Endometrium (tissue), 2 donors: Measurements from ENCODE around the gene PLEKHG5.

ENCODE experiments used
- FAIRE-seq: peaks from 2 replicates; lab custom pipeline; 2012; peaks lifted over from hg19 to GRCh38; lab: Jason Lieb, UNC
- donor health status: control.
- donor health status: control.

PLEKHG5 gene

DNA sequence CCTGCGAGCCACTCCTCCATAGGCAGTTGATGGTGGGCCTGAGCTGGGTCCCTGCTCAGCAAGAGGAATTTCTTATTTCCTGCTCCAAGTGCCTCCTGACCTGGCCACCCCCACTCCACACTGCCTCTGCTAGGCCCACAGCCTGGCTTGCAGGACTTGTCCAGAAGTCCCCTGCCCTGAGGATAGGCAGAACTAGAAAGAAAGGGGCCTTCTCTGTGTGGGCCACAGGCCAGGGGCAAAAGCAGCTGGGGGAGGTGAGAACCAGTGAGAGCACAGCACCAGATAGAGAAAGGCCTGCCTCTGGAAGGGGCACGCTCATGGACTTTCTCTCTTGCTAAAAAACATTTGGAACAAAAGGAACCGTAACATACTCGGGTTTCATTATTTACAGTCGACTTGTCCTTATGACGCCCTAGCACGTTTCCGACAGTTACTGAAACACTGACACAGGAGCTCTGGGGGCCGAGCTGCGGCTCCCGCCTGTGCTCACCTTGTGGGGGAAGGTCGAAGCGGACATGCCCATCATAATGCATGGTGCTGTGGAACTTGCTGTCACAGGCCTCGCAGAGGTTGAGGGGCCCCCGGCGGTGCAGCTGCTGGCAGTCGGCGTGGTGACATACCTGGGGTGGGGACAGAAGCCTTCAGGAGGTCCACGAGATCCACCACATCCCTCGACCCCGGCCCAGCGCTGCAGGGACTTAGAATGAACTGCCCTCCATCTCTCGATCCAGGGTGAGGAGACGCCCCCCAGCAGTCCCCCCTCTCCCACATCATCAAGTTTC lies 14.2 kb downstream of the PLEKHG5 start:
- no peak for FAIRE-seq

DNA sequence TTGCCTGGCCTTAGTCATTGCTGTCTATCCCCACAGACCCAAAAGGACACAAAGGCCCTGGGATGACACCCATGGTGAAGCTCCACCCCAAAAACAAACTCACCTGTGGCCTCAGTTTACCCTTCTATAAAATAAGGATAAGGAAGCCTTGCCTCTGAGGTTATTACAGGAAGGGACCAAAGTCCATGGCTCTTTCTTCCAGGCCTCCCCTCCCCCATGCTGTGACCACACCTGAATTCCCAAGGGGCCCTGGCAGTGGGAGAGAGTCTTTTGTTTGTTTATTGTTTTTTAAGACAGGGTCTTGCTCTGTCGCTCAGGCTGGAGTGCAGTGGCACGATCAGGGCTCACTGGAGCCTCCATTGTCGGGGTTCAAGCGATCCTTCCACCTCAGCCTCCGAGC lies 15.0 kb downstream of the PLEKHG5 start:
- FAIRE-seq = no peak

DNA sequence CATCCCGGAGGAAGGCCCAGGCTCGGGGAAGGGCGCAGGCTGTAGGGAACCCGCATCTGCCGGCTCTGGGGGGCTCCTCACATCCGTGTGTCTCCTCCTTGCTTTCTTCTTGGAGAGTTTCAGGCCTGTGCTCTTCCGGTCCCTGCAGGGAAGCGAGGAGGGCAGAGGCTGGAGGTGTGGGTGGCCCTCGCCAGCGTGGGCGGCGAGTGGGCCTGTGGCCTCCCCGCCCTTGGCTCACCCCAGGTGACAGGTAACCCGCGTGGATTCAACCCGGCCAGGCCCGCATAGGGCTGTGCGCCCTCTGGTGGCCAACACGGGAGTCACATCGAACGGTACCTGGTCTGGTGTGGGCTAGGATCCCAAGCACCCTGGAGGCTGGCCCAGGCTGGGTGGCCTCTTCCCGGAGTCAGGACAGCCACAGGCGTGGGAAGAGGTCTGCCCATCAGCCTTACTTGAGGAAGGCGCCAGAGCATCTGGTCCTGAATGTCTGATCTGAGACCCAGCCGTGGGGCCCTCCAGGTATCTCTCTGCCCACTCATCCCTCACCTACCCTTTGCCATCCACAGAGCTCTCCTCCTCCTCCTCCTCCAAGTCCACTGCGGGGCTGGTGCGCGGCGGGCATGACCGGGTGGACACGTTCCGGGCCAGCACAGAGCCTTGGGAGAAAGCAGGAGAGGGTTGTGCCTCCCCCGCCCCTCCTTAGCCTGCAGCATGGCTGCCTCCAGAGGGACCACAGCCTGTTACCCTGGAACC lies 15.9 kb downstream of the PLEKHG5 start:
- no peak for FAIRE-seq

DNA sequence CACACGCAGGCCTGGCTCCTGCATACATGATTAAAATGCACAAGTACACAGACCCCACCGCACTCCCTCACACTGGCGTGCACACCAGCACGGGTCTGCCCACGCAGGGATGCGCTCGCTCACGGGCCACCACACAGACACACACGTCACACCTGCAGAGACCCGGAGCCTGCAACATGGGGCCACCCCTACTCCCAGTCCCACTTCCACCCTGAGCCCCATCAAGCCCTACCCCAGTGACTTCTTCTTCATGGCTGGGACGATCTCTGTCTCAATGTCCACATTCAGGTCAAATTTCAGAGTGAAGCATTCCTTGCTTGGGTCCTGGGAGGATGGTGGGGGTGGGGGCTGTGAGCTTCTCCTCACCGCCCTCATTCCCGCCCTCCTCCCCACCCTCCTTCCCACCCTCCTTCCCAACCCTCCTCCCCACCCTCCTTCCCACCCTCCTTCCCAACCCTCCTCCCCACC lies 16.6 kb downstream of the PLEKHG5 start:
- FAIRE-seq = no peak

DNA sequence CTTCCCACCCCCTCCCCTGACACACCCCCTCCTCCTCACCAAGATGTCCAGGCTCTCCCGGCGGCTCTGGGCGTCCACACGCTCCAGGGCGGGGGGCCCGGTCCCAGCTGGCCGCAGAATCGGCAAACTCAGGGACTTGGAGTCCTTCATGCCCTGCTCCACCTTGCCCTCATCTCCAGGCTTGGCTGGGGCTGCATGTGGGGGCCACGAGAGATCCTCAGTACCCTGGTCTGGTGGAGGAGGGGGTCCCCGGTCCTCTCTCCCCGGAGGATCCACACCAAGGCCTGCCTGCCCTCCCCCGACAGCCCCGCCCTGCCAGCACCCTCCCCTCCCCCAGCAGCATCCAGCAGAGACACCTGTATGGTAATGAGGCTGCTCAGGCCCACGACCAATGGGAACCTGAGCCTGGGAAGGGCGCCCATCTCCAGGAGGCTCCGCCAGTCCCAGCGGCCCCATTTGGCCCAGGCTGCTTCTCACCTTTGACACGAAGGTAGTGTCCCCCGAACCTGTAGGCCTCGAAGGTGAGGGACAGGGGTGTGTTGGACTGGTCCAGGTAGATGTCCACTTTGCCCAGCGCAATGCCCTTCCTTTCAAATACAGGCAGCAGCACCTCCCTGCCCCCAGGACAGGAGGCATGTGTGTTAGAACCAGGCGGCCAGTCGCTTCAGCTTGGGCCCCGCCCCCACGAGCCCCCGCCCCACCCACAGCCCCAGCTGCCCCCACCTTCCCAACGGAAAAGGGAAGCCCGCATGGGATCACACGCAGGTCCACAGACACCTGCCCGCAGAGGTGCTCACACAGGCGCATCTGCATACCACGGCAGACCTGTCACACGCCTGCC lies 17.3 kb downstream of the PLEKHG5 start:
- no peak for FAIRE-seq

DNA sequence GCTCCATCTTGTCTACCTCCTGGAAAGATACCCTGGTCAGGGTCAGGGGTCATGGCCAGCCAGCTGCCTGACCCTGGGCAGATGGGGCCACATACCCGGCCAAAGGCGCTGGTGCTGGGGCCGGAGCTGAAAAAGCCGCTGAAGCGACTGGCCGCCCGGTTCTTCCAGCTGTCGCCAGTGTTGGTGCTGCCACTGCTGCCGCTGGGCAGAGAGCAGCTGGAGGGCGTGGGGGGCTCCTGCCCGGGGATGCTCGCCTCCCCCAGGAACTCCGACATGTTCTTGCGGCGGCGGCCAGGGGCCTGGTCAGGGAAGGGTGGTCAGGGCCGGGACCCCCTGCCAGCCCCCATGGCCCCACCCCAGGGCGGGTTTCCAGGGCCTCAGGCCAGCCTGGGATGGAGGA lies 18.3 kb downstream of the PLEKHG5 start:
- FAIRE-seq = no peak

DNA sequence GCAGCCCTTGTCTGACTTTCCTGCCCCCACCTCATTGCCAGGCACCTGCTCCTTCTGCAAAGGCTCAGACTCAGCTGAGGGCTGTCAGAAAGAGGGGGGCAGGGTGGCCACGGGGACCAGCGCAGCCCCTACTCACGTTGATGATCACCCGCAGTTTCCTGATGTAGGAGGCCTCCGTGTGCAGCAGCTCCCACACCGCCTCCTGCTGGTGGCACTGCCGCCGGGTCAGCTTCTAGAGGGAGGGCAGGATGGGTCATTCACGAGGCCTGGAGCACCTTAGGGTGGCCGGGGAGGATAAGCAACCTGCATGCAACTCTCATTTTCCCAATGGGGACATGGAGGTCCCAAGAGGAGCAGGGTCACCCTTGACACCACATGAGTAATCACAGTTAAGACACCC lies 19.1 kb downstream of the PLEKHG5 start:
- FAIRE-seq = no peak

DNA sequence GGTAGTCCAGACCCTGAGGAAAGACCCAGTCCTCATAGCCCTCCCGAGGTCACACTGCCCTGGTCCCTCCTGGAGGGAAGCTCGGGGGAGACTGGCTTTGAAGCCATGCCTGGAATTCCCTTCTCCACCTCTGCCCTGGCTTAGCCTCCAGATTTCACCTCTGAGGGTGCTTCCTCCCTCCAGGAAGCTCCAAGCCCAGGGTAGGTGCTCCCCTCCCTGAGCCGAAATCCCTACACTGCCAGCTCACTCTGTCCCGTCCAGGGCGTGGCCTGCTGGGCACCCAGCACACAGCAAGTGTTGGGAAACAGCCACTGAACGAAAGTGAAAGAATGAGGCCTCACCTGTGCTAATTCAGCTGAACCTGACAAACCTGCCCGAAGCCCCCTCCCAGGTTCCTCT lies 19.5 kb downstream of the PLEKHG5 start:
- no peak for FAIRE-seq

DNA sequence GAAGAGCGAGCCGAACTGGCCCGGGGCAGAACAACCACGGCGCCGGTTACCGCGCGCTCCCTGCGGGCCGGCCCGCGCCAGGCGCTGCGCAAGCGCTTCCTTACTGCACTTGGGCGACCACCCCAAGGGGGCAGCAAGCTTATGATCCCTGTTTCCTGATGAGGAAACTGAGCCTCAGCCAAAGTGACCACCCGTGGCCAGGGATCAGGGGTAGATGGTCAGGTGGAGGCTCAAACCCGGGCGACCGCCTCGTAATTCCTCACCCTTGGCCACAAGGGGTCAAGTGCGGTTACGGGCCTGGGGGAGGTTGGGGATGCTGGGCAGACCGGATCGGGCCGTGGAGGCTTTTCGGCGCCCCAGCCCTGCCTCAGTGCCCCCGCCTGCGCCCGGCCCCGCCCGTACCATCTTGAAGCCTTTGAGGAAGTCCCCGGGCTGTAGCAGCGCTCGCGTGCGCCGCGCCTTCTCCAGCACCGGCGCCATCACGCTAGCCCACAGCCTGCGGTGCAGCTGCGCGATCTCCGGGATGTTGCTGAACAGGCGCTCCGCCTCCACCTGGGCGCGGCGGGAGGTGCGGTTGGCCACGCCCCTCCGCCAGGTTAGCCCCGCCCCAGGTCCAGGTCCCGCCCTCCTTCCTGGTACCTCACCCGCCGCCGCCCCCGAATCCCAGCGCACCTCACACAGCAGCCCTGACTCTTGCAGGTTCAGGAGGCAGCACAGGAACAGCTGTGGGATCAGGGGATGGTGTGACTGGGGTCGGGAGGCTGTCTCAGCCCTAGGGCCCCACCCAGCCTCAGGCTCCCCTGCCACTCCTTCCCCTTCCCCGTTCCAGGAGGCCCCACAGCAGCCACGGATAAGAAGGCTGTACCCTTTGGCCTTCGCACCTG lies 20.1 kb downstream of the PLEKHG5 start:
- FAIRE-seq = no peak

DNA sequence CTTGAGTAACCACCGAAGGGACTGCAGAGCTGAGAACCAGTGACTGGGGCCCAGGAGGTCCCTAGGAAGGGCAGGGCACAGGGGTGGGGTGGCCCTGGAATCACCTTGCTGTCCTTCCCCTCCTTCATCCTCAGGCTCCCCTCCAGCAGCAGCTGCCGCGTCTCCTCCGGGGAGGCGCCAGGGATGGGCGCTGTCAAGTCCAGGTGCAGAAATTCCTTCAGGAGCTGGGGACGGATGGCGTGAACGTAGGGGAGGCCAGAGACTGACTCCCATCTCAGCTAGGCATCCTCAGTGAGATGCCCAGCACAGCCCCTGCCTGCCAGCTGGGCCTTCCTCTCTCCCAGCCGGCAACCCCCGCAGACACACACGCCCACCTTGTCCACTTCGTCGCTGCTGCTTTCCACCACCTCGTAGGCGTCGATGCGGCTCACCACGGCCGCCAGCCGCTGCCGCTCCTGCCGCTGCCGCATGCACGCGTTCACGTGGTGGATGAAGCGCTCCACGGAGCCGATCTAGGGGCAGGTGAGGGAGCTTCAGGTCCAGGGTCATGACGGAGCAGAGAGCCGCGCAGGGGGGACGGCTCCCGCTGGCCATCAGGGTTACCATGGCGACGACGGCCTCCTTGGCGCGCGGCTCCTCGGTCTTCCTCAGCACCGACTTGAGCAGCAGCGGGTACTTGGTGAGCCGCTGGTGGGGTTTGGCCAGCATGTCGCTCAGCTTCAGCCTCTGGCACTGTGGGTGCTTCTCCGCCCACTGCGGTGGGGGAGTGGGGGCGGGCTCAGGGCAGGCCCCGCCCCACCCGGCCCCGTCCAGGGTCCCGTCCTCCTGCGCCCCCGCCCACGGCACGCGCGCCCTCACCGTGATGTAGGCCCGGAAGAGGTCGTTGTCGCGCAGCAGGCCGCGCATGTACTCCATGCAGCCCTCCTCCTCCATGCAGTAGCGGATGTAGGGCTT lies 21.1 kb downstream of the PLEKHG5 start:
- FAIRE-seq = no peak

DNA sequence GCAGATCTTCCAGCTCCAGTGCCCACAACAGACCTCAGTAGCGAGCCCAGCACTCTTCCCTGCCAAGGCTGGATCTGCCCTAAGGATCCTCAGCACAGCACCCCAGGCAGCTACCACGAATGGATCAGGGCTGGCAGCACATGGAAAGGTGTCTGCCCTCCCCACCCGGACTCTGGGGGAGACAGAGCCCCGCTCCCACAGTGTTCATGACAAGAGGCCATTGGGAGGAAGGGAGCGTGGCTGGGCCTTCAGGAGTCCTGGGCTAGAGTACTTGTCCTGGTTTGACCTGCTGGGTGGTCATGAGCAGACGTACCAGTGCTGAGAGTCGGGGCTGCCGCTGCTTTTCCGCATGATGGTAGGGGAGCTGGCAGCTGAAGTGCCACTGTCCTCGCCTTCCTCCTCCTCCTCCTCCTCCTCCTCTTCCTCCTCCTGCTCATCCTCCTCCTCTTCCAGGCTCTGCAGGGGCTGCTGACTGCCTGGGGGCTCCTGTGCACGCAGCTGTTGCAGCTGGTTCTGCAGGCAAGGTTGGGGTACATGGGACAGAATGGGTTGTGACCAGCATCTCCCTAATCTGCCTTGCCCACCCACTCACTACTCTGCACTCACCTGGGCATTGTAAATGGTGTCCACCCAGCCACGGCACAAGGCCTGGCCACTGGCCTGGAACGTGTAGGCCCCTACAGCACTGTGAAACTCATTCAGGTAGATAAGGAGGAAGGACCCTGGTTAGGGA lies 22.6 kb downstream of the PLEKHG5 start:
- FAIRE-seq = no peak

DNA sequence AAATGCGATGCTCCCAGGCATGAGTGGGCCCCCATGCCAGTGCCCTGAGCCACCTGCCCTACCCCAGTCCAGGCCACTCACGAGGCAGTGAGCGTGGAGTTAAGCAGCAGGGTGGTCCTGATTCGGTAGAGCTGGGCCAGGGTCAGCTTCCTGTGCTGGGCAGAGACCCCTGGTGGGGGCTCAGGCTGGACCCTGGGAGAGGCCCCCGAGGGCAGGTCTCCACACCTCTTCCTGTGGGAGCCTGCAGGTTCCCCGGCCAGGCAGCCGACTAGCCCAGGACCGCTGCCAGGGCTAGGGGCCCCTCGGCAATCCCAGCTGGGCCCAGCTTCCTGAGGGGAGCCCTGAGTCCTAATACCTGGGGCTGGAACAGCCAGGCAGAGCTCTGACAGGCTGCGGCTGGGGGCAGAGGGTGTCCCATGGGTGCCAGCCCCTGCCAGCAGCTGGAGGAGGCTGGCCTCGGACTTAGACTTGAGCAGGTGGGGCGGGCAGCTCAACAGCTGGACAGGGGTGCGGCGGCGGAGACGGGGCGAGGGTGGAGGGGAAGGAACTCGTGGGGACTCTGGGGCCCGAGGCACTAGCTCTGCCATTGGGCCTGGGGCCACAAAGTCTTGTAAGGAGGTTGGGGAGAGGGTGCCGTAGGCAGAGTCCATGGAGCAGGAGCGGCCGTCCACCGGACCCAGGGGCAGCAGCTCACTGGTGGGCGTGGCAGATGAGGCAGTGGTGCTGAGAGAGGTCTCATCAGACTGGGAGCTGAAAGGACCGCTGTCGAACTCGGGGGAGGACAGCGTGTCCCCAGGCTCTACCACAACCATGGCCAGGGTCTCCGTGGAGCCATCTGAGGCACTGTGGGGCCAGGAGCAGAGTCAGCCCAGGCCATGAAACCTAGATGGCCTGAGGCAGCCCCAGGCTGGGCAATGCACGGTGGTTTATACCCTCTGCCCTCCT lies 23.5 kb downstream of the PLEKHG5 start:
- FAIRE-seq = no peak

DNA sequence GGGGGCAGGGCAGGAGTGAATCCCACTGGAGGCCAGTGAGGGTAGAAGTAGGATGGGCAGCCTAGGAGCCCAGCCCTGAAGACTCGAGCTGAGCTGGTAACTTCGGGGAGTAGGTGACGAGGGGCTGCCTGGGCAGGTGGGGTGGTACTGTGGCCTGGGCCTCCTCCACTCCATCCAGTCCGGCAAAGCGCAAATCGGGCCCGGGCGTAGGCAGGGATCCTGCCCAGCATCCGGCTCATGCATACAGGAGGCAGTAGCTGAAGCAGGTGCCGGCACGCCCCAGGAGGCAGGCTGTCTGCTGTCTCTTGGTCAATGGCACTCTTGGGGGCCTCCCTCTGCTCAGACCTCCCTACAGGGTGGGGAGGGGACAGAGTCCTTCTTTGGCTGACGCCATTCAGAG lies 24.2 kb downstream of the PLEKHG5 start:
- no peak for FAIRE-seq

DNA sequence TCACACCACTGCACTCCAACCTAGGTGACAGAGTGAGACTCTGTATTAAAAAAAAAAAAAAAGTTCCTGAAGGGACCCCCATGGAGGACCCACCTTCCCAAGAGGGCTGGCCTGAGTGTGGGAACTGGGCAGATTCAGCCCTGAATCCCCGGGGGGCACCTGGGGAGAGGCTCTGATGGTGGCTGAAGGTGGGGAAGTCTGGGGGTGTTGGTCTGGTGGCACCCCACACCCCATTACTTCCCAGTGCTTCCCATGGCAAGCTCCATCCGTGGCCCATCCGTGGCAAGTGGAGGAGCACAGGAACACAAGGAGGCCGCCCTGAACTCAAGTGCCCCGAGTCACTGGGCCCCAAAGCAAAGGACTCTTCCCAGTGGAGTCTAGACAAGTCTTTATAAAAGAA lies 24.7 kb downstream of the PLEKHG5 start:
- FAIRE-seq = no peak

DNA sequence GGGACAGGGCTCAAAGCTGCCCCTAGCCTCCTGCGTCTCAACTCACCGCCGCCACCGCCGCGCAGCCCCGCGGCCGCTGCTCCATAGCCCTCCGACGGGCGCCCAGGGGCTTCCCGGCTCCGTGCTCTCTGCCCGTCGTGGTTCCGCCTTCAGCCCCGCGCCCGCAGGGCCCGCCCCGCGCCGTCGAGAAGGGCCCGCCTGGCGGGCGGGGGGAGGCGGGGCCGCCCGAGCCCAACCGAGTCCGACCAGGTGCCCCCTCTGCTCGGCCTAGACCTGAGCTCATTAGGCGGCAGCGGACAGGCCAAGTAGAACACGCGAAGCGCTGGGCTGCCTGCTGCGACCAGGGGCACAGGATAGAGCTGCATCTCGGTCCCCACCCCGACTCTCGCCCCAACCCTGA lies 25.4 kb downstream of the PLEKHG5 start, which contains the start of gene TNFRSF25:
TSS of gene TNFRSF25 (minus strand) at position 151 of the 400 bp plus-strand sequence. CDS start at position 85, 66 bp downstream.
- no peak for FAIRE-seq

DNA sequence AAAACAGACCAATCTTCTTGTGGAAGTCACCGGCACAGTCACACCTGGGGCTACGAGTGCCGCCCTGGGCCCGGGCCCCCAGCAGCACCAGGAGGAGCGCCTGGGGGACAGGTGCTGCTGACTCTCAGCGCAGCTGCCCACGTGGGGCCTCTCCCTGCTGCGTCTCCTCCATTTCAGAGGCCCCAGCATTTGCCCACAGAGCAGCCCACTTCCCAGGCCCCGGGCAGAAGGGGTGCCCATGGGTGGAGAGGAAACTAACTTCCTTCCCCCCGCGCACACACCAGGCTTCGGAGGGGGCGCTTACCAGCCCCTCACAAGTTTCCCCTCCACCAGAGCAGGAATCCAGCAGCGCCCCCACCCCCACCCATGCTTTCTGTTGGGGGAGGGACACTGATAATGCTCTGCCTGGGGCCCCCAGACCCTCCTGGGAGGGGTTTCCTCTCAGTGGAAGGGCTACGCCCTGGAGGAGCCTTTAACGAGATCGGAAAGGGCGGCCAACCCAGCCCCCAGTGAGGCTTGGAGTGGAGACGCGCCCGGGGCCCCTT lies 25.9 kb downstream of the PLEKHG5 start:
- FAIRE-seq = no peak

DNA sequence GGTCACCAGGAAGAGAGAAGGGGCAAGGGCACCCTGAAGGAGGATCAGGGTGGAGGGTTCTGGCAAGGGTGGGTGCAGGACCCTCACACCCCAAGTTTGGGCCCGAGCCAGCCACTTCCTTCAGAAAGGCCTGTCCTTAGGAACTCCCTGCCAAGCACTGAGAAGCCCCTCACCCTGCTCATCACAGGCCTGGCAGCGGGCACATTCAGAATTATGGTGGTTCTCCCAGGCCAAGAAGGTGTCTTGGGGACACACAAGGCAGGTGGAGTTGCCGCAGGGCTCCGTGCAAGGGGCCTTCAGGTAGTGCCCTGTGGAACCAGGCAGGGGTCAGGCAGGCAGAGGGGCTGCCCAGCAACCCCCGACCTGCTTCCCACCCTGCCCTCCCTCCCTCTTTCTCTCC lies 26.6 kb downstream of the PLEKHG5 start:
- no peak for FAIRE-seq

DNA sequence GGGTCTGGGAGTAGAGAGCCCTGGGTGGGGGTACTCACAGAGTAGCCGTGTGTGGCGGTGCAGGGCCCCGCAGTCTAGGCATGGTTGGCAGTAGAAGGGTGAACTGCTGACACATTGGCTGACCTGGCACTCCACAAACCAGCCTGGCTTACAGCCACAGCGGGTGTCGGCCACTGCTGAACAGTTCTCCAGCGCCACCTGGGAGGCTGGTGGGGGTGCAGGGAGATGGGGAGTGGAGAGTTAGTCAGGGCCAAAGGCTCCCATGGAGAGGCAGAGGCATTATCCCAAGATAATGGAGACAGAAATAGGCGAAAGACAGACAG lies 27.0 kb downstream of the PLEKHG5 start:
- no peak for FAIRE-seq

DNA sequence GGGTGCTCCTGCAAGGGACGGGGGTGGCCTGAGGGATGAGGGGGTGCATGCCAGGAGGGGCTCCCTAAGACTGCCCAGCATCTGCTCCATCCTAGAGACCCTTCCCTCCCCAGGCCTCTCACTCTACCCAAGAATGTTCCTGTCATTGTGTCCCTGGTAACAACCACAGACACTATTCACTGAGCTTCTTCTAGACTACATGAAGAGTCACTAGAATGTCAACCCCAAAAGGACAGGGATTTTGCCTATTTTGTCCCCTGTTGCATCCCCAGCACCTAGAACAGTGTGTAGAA lies 28.4 kb downstream of the PLEKHG5 start:
- no peak for FAIRE-seq
